Measurements from ENCODE around the gene GRK4. TPM values are rescaled to one million over a fixed set of nuclear protein-coding genes. Genes with fewer than 3 reads are reported as not detected.

Gene GRK4
- total and polyA plus RNA-seq, 2 of the 4 experiments (the other 2 are of a cell fraction) = 1.6 to 2.2 TPM

DNA sequence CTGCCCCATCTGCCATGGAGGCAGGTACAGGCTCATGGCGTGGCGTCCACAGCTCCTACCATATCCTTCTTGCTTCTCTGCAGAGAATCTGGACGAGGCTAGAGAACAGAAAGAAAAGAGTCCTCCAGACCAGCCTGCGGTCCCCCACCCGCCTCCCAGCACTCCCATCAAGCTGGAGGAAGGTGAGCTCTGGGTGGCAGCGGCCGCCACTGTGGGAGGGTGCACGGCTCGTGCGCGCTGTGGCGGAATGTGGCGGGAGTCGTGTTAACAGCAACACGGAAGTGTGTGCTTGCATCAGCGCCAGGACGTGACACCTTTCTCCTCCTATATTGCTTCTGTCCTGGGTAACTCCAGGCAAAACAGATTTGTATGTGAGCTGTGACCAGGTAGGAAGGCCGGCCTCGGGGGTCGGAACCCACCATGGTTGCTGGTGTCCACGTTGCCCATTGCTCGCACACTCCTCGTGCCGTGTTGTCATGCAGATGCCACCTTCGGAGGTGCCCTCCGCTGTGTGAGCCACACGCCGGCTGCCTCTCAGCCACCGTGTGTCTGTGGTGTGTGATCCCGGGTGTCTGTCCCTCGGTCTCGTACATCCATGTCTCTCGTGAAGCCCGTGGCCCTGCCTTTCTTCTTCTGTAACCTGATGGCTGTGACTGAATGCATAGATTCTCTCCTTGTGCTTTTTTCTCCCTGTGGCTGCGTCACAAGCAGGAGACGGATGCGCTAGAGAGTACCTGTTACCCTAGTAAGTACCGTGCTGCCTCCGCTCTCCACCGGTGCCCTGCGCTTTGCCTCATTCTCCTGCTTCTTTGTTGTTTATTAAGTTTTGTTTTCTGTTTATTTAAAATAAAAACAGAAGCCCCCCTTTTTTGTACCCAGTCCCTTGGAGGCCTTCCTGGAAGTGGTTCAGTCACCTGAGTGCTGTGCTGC is 37.2 kb upstream of the GRK4 start:
- intact Hi-C loops (cut with micrococcal nuclease) = no loop called here
- WGBS, 2 experiments (ENCODE audit: extremely low coverage in 2 of 2, insufficient read length in 1 of 2) = 90% methylated on average over 21 of the region's 41 CpGs; no CpG with 5 or more reads in 1 of the 2 experiments
- no peak overlapping the region for H2BK20ac ChIP-seq (ENCODE audit: low read depth, low read length)
- no peak overlapping the region for H2AFZ ChIP-seq (replicated peaks; ENCODE audit: low read length, poor library complexity)
- ChIA-PET POLR2A (ENCODE audit: unreplicated experiment) (no interaction called here), CTCF (no interaction called here)
- dilution Hi-C loops (cut with HindIII; ENCODE audit: low sequenced_read_pairs, unreplicated experiment) = no loop called here
- no peak overlapping the region for H4K5ac ChIP-seq (ENCODE audit: low read depth, low read length)
- H3K4me3 ChIP-seq (ENCODE audit: insufficient read depth, low read depth, low read length) = no peak overlapping the region
- no peak overlapping the region for H3K14ac ChIP-seq (replicated peaks; ENCODE audit: low read depth, low read length)
- H3K9me1 ChIP-seq (ENCODE audit: insufficient read depth, low read length) = peaks cover 12% of the 10 kb centered on the region; the same call in 1 of the 2 replicates
- no peak overlapping the region for H2BK5ac ChIP-seq (ENCODE audit: low read depth, low read length, poor library complexity, severe bottlenecking)
- no peak overlapping the region for H3K27ac ChIP-seq (ENCODE audit: insufficient read depth, low read length)
- no peak overlapping the region for H3K4me2 ChIP-seq (ENCODE audit: low read depth, low read length)
- H3K79me1 ChIP-seq (ENCODE audit: low read depth in 1 of 2, low read length in 2 of 2) = peaks cover 14 to 56% of the 10 kb centered on the region in 2 experiments
- no peak overlapping the region for H2AK9ac ChIP-seq (replicated peaks; ENCODE audit: low read depth, low read length, poor library complexity)
- ATAC-seq (ENCODE audit: low read depth) = no peak
- no peak overlapping the region for H3K56ac ChIP-seq (ENCODE audit: extremely low read depth, insufficient read depth, low read length)
- H4K8ac ChIP-seq (ENCODE audit: low read depth in 2 of 2, low read length in 2 of 2) = no peak overlapping the region
- no peak overlapping the region for H4K91ac ChIP-seq (ENCODE audit: insufficient read depth, low read depth, low read length)
- H2AK5ac ChIP-seq (ENCODE audit: low read depth, low read length) = no peak overlapping the region
- H2BK15ac ChIP-seq (ENCODE audit: low read depth, low read length) = no peak overlapping the region
- in situ Hi-C loops (cut with MboI; ENCODE audit: low sequenced_read_pairs) = no loop called here
- no peak for DNase-seq
- no TSS peak for BruUV-seq (replicated peaks)
- H3K9ac ChIP-seq (ENCODE audit: low read depth, low read length) = no peak overlapping the region
- H3K18ac ChIP-seq (ENCODE audit: low read depth, low read length) = no peak overlapping the region
- H3K4ac ChIP-seq (ENCODE audit: low read depth, low read length) = no peak overlapping the region
- TF ChIP-seq POLR2A (IDR thresholded peaks at IDR 0.05; ENCODE audit: low read depth, low read length) (no peak), MAFK (IDR thresholded peaks at IDR 0.05; ENCODE audit: low read depth, low read length) (no peak), RAD21 (IDR thresholded peaks at IDR 0.05; ENCODE audit: low read length) (no peak)
- TF ChIP-seq, protein P1, sequence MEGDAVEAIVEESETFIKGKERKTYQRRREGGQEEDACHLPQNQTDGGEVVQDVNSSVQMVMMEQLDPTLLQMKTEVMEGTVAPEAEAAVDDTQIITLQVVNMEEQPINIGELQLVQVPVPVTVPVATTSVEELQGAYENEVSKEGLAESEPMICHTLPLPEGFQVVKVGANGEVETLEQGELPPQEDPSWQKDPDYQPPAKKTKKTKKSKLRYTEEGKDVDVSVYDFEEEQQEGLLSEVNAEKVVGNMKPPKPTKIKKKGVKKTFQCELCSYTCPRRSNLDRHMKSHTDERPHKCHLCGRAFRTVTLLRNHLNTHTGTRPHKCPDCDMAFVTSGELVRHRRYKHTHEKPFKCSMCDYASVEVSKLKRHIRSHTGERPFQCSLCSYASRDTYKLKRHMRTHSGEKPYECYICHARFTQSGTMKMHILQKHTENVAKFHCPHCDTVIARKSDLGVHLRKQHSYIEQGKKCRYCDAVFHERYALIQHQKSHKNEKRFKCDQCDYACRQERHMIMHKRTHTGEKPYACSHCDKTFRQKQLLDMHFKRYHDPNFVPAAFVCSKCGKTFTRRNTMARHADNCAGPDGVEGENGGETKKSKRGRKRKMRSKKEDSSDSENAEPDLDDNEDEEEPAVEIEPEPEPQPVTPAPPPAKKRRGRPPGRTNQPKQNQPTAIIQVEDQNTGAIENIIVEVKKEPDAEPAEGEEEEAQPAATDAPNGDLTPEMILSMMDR (conservative IDR thresholded peaks at IDR 0.05; ENCODE audit: low read depth, low read length) = no peak
- H4K20me1 ChIP-seq (ENCODE audit: insufficient read depth, low read length) = peaks cover 31% of the 10 kb centered on the region; the same call in 1 of the 2 replicates
- no peak overlapping the region for H2BK120ac ChIP-seq (ENCODE audit: low read depth, low read length)
- H3K23ac ChIP-seq (ENCODE audit: low read depth, low read length) = no peak overlapping the region
- H3K9me3 ChIP-seq (ENCODE audit: control insufficient read depth, insufficient read depth, low read length) = no peaks in the 10 kb centered on the region
- no peaks in the 10 kb centered on the region for H3K27me3 ChIP-seq (ENCODE audit: control insufficient read depth, insufficient read depth, low read length)
- peaks cover 4% of the 10 kb centered on the region; the same call in 1 of the 2 replicates for H3K4me1 ChIP-seq (ENCODE audit: control insufficient read depth, insufficient read depth, low read length)
- H3K36me3 ChIP-seq (ENCODE audit: control insufficient read depth, insufficient read depth, low read length) = peaks cover 75% of the 10 kb centered on the region
